Hematopoietic multipotent progenitor cell treated with erythropoietin and hydrocortisone succinate and interleukin-3 and kit ligand, for 4 days (in vitro differentiated cells): ENCODE measurements around the gene ATIC.

Source experiments
- DNase-seq: peaks from one replicate; pipeline ENCODE4 v3.0.0-alpha.2; 2015

Gene ATIC

GRCh38 chr2:215311625-215312396 is at the start of gene ATIC:
Gene ATIC (plus strand): TSS chr2:215312059. CDS start chr2:215312143, 84 bp downstream.
- peak; percentile 98 for DNase-seq

DNA sequence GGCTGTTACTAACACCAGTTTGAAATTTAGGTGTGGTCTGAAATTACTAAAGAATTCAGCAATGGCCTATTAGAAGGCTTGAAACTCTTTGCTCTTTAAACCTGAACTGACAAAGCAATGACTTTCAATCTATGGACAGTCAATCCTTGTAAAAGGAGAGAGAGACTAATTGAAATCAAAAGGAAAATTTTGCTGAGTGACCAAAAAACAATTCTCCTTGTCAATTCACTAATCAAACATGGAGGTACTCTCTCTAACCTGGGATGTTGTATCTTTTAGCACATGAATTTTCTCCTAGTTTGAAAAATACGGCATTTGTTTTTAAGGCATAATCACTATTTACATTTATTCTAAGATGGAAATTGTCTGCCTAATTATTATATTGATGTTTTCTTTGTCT is 49.6 kb upstream of the ATIC start:
- DNase-seq: no peak

DNA sequence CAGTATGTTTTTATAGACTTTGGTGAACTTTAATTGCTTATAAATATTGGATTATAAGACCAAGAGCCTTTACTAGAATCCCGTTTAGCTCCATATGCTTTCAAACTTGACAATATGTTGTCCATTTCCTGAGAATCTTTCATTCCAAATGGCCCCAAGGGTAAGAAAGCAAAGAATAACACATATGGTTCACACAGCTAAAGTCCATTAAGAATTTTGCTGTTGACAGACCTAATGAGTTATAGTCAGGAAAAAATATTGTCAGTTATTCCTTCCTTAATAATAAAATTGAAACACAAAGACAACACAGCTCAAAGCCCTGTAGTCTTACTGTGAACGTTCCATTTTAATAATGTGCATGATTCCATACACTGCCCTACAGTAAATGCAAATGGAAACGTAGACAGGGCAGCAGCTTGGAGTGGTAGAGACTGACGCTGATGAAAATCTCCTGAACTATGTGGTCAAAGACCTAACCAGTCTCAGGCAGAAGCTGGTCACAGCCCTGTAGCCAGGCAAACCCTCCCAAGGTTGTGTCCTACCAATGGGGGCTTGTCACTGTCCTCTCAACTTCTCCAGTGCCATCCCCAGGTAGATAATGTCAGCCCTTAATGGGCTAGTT is 49.0 kb upstream of the ATIC start:
- DNase-seq: no peak

DNA sequence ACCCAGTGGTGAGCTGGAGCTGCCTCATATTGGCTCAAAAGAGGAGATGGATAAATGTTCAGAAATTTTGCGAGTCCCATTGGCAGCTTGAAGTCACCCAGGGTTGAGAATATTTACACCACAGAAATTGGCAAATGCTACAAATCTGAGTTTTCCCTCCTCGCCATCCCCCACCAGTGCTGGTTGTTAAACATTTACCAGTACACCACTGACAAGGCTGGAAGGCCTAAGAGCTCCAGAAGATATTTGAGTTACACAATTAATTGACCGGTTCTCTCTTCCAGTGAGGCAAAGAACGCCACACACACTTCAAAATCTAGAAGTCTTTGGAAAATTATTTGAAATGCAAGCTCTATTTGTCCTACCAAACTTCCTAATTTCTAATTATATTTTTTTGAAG is 47.5 kb upstream of the ATIC start:
- no peak for DNase-seq

DNA sequence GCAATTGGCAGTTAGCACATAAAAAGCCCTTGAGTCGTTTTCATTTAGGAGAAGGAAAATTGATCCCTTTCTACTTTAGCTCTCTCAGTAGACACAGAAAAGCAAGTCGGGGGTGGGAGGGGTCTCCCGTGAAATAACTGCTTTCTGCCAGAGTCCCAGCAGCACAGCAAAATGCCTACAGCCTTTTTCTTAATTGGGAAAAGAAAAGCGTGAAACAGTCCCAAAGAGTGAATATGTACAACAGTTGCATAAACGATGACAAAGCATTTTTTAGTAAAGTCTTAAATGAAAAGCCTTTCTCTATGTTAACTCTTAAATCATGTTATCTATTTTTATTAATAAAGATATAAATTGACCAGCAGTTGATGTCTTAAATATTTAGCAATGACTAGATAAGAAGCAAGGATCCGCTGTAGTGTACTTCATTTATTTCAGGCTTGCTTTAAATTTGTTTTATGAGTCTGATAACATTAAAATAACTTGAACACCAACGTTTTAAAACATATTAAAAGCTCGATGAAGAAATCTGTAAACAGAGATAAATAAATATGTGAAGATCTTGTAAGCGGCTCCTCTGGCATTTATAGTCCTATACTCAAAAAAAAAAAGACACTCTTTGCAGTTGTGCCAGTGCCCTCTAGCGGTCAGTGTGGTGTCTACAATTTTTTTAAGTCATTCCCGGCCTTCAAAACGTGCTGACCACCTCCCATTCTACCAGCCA is 42.3 kb upstream of the ATIC start:
- DNase-seq: peak; percentile 89

DNA sequence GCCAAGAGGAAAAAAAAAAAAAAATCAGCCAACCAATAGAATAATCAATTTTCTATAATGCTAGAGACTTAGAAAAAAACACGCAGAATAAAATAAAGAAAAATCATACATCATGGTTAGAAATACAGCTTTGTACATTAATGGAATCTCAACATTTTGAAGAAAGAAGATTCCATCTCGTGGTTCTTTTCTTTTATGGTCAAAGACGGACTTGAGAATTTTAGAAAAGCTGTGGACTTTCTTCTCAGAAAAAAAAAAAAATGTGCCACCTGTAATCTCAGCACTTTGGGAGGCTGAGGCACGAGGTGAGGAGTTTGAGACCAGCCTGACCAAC is 41.8 kb upstream of the ATIC start:
- DNase-seq: no peak

DNA sequence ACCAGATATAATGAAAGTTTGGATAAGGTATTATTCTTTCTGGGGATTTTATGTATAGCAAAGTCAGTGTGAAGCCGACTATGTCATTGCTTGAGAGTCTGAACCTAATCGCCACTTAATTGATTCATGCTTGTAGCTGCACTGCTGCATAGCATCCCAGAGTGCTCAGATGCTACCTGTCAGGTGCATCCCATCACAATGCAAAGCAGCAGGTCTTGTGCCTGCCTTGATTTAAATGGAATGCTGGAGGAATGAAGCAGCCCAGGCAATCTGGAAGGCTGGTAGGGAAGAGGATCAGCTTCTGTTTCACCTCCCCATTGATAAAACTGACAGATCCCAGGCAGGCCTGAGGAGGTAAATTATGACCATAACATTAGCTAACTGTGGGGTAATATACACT is 40.4 kb upstream of the ATIC start:
- DNase-seq: no peak

GRCh38 chr2:215272918-215273317 is 38.9 kb upstream of the ATIC start:
- DNase-seq: no peak

DNA sequence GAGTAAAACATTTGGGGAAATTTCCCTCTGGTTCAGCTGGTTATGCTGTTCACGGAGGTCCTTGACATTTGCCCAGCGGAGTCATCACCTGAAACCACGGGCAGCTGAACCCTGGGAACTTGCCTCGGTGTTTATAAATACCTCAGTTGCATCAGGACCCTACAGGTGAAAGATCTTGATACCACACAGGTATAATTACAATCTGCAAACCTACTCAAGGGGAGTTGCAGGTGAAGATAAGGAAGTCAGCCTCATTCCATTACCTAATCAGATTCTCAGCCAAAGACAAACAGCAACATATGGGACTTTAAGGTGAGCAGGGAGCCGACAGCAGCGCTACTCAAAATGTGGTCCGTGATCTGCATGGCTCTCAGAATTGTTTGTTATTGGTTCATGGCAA is 37.0 kb upstream of the ATIC start:
- no peak for DNase-seq

DNA sequence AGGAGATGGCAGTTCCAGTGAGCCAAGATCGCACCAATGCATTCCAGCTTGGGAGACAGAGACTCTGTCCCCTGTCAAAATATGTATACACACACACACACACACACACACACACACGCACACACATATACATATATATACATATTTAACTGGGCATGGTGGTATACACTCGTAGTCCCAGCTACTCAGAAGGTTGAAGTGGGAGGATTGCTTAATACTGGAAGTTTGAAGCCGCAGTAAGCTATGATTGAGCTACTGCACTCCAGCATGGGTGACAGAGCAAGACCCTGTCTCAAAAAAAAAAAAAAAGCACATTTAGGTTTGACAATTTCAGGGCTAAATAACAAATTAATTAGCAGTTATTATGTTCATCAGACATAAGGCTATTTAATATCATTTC is 36.0 kb upstream of the ATIC start:
- no peak for DNase-seq

- peak; percentile 13 for DNase-seq
Measured at GRCh38 chr2:215277944-215278343, 33.9 kb upstream of the ATIC start.

DNA sequence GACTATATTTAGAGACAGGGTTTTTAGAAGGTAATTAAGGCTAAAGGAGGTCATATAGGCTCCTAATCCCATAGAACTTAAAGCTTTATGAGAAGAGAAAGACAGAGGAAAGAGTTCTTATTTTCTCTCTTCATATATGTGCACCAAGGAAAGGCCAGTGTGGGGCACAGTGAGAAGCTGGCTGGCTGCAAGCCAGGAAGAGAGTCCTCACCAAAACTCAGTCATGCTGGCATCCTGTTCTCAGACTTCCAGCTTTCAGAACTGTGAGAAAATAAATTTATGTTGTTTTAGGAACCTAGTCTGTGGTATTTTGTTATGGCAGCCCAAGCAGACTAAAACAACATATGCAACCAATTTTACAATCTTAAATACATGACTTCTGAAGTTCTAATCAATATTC is 31.5 kb upstream of the ATIC start:
- no peak for DNase-seq

- peak; percentile 44 for DNase-seq
Measured at GRCh38 chr2:215283221-215283620, 28.6 kb upstream of the ATIC start.

DNA sequence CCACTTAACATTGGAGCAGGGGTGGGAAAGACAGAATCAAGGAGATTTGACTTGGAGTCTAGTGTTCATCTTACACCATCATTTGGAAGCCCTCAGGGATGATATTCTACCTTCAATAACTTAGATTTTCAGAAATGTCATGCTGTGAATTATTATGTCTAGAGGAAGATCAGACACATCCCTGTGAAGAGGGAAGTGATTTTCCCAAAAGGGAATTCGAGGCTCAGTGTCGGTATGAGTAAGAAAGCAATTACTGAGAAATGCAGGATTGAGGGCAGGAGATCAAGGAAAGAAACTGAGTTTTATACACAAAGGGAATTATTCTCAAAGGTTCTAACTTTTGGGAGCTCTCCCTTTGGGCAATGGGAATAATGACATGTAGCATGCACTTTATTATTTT is 25.6 kb upstream of the ATIC start:
- DNase-seq: no peak

DNA sequence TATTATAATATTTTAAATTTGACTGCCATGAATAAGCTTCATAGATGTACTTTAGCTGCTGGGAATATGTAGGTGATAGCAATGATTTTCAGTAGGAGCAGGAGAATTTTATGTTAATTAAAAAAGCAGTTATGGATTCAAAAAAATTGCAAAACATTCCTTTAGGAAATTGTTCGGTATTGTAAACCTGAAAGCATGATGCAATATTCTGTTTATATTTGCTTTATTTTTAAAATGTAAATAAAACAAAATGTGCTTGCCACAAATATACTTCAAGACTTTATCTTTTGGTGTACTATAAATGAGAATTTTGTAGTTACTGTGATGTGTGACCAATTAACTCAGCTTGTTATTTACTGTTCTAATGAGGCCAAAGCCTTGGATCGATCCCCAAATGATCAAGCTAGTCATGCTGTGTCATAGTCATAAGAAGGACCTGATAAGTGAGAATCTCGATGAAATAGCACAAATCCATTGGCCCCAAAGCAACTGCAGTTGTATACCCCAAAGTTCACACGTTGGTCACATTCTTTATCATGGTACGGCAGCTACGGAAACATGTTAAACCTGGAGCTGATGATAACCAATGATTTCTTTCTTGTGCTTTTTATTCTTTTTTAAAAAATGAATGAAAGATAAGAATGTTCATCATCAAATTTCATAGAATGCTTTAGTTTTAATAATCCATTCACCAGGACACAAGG is 23.6 kb upstream of the ATIC start:
- DNase-seq: peak; percentile 13

GRCh38 chr2:215290980-215291599 is 20.8 kb upstream of the ATIC start:
- DNase-seq: no peak

DNA sequence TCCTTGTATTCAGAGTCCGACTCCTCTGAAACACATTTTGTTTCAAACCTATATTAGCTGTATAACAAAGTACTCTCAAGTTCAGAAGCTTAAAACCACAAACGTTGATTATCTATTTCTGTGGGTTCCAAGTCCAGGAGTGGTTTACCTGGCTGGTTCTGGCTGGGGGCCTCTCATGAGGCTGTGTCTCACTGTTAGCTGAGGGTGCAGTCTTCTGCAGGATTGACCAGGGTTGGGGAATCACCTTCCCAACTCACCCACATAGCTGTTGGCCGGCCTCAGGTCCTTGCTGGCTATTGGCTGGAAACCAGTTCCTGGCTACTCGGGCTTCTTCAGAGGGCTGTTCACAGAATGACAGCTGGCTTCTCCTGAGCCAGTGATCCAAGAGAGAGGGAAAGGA is 18.0 kb upstream of the ATIC start:
- no peak for DNase-seq

- no peak for DNase-seq
Measured at GRCh38 chr2:215299337-215299859, 12.5 kb upstream of the ATIC start.

DNA sequence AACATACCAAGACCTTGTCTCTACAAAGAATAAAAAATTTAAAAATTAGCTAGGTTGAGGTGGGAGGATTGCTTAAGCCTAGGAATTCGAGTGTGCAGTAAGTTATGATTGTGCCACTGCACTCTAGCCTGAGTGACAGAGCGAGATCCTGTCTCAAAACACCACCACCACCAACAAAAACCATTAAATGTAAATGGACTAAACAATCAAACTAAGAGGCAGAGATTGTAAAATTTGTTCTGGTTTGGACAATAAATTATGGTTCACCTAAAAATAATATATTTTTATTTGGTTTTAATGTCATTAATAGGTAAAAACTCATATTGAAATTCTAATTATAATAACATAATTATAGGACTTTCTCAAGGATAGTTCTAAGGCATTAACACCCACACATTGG is 9.9 kb upstream of the ATIC start:
- no peak for DNase-seq

DNA sequence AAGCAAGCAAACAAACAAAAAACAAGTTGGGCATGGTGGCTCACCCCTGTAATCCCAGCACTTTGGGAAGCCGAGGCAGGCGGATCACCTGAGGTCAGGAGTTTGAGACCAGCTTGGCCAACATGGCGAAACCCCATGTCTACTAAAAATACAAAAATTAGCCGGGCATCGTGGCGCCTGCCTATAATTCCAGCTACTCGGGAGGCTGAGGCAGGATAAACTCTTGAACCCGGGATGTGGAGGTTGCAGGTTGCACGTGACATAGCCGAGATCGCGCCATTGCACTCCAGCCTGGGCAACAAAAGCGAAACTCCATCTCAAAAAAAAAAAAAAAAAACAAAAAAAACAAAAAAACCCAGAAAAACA is 617 bp upstream of the ATIC start:
- peak; percentile 45 for DNase-seq

- DNase-seq: no peak
Measured at GRCh38 chr2:215313255-215313613, 1.4 kb downstream of the ATIC start.

DNA sequence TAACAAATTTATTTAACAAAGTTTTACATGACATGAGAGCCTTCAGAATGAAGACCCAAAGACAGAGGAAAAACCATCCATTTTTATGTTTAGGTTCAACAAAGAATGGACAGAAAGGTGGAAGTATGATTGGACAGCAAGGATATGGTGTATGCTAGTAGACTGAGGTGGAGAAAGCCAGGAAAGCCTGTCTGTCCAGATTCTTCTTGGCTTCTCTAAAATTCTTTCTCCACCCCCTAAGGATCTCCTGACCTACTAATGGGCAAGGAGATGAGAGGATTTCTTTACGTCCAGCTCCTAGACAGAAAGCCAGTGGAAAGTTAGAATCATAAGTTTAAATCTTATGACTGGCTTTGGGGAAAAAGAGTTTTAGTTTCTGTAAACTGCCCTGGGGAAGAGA is 3.0 kb downstream of the ATIC start:
- DNase-seq: no peak

DNA sequence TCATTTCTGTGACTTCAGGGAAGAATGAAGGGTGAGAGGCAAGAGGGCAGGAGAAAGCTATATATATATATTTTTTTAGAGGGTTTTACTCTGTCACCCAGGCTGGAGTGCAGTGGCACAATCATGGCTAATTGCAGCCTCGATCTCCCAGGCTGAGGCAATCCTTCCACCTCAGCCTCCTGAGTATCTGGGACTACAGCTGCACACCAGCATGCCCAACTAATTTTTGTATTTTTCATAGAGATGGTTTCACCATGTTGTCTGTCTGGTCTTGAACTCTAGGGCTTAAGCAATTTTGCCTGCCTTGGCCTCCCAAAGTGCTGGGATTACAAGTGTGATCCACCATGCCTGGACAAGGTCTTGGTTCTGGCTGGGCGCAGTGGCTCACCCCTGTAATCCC is 3.4 kb downstream of the ATIC start:
- DNase-seq: no peak
